Thymus (tissue), 11 donors: ENCODE data around the gene MED12. TPM values are rescaled to one million over a fixed set of nuclear protein-coding genes. Genes with fewer than 3 reads are reported as not detected.

Experiments used
- DNase-seq, 9 donors: peaks; one replicate each; pipeline ENCODE4 v3.0.0-alpha.2; 2013; ENCODE audit warnings: low spot score in 9 of 9, low read depth in 6 of 9, missing footprints in 1 of 9
- H3K27ac ChIP-seq, 2 donors: one replicate each; pipeline ENCODE4 v1.5.1; 2013; ENCODE audit warnings: control low read depth in 1 of 2, low read depth in 1 of 2, low read length in 1 of 2, mild to moderate bottlenecking in 1 of 2, moderate library complexity in 1 of 2
- H3K27me3 ChIP-seq, 2 donors: one replicate each; pipeline ENCODE4 v1.5.1; 2013; ENCODE audit warnings: low read length in 1 of 2; ENCODE audit not compliant: control insufficient read depth in 2 of 2, insufficient read depth in 1 of 2
- H3K36me3 ChIP-seq, 2 donors: one replicate each; pipeline ENCODE4 v1.5.1; 2013; ENCODE audit warnings: low read length in 1 of 2, mild to moderate bottlenecking in 1 of 2, moderate library complexity in 1 of 2; ENCODE audit not compliant: control insufficient read depth in 2 of 2, insufficient read depth in 2 of 2
- H3K4me1 ChIP-seq, 2 donors: one replicate each; pipeline ENCODE4 v1.5.1; 2013; ENCODE audit warnings: low read length in 2 of 2; ENCODE audit not compliant: control insufficient read depth in 2 of 2, insufficient read depth in 2 of 2
- H3K4me3 ChIP-seq, 2 donors: one replicate each; pipeline ENCODE4 v1.5.1; 2013; ENCODE audit warnings: low read length in 2 of 2, control low read depth in 1 of 2, mild to moderate bottlenecking in 1 of 2
- H3K9me3 ChIP-seq, 2 donors: one replicate each; pipeline ENCODE4 v1.5.1; 2013; ENCODE audit warnings: low read length in 1 of 2, mild to moderate bottlenecking in 1 of 2; ENCODE audit not compliant: control insufficient read depth in 2 of 2, insufficient read depth in 1 of 2
- WGBS: extraction: QIAGEN DNeasy Blood & Tissue Kit; methylation state at CpG from one replicate; pipeline ENCODE4 v1.1.7; 2013; 5-methylcytosine and 5-hydroxymethylcytosine counted together
- polyA plus RNA-seq: library from polyadenylated mRNA; stranded (reverse); fragments of 200-250 nt; gene quantifications from one replicate; pipeline ENCODE4 v1.2.3, GENCODE V29; 2013
- total RNA-seq: library from RNA; stranded (reverse); fragments of 120-200 nt; gene quantifications from one replicate; pipeline ENCODE4 v1.2.4, GENCODE V29; 2013
- donor health status: healthy.

The MED12 gene
- total and polyA plus RNA-seq, 2 donors = 9.3 to 11.0 TPM

GRCh38 chrX:71164071-71164470 is 45.7 kb downstream of the MED12 start:
- H3K9me3 ChIP-seq = no peaks in the 10 kb centered on the region
- no peak for DNase-seq
- 98% methylated on average over 12 of the region's 12 CpGs for WGBS

DNA sequence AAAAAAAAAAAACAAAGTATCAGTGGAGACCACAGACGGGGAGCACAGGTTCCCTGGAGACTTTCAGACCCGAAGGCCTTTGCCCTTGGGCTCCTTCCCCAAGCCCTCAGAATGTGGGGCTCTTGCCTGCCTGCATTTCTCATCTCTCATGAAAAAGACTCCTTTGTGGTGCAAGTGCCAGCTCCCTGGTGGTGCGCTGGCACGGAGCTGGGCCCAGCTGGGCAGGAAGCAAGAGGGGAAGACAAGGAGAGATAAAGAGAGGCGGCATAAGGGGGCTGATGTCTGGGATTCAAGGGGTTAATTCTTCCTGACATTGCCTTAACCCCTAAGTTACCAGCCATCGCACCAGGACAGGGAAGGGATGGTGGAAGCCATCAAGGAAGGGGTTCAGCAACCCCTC is 48.1 kb downstream of the MED12 start:
- Histone ChIP-seq H3K4me1 (peaks cover 0 to 13% of the 10 kb centered on the region in 2 donors), H3K36me3 (peaks cover 0 to 5% of the 10 kb centered on the region in 2 donors), H3K4me3 (no peak overlapping the region), H3K27ac (no peak overlapping the region), H3K27me3 (no peaks in the 10 kb centered on the region), H3K9me3 (no peaks in the 10 kb centered on the region)
- 33% methylated on average over 6 of the region's 6 CpGs for WGBS
- no peak for DNase-seq

More at GRCh38 chrX:71164071-71164470, 45.7 kb downstream of the MED12 start:
- peaks cover 0 to 5% of the 10 kb centered on the region in 2 donors for H3K36me3 ChIP-seq
- no peak overlapping the region for H3K27ac ChIP-seq
- peaks cover 0 to 3% of the 10 kb centered on the region in 2 donors for H3K4me1 ChIP-seq
- H3K27me3 ChIP-seq = no peaks in the 10 kb centered on the region
- H3K4me3 ChIP-seq = no peak overlapping the region

GRCh38 chrX:71167031-71167781 is 48.8 kb downstream of the MED12 start:
- DNase-seq = no peak
- Histone ChIP-seq H3K27ac (no peak overlapping the region), H3K4me3 (no peak overlapping the region), H3K4me1 (peaks cover 0 to 15% of the 10 kb centered on the region in 2 donors), H3K9me3 (no peaks in the 10 kb centered on the region), H3K36me3 (peaks cover 0 to 5% of the 10 kb centered on the region in 2 donors), H3K27me3 (no peaks in the 10 kb centered on the region)
- 97% methylated on average over 17 of the region's 17 CpGs for WGBS

DNA sequence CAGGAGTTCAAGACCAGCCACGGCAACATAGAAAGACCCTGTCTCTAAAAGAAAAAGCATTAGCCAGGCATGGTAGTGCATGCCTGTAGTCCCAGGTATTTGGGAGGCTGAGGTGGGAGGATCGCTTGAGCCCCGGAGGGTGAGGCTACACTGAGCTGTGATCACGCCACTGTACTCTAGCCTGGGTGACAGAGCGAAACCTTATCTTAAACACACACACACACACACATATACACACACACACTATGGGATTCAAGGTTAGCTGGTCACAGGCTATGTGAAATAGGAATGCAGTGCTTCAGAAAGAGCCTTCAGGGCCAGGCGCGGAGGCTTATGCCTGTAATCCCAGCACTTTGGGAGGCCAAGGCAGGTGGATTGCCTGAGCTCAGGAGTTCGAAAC is 49.7 kb downstream of the MED12 start:
- DNase-seq = no peak
- Histone ChIP-seq H3K4me1 (peaks cover 0 to 15% of the 10 kb centered on the region in 2 donors), H3K36me3 (peaks cover 0 to 5% of the 10 kb centered on the region in 2 donors), H3K27ac (no peak overlapping the region), H3K4me3 (no peak overlapping the region), H3K9me3 (no peaks in the 10 kb centered on the region), H3K27me3 (no peaks in the 10 kb centered on the region)
- 98% methylated on average over 8 of the region's 8 CpGs for WGBS

DNA sequence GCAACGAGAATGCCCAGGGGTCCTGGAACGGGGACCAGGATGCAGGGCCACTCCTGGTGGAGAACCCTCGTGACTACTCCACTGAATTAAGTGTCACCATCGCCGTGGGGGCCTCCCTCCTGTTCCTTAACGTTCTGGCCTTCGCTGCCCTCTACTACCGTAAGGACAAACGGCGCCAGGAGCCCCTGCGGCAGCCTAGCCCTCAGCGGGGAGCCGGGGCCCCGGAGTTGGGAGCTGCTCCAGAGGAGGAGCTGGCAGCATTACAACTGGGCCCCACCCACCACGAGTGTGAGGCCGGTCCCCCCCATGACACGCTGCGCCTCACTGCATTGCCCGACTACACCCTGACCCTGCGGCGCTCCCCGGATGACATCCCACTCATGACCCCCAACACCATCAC is 51.2 kb downstream of the MED12 start:
- H3K27ac ChIP-seq = no peak overlapping the region
- H3K4me3 ChIP-seq = no peak overlapping the region
- H3K36me3 ChIP-seq = peaks cover 0 to 5% of the 10 kb centered on the region in 2 donors
- WGBS = 97% methylated on average over 22 of the region's 22 CpGs
- H3K4me1 ChIP-seq = peaks cover 0 to 15% of the 10 kb centered on the region in 2 donors
- H3K9me3 ChIP-seq = no peaks in the 10 kb centered on the region
- H3K27me3 ChIP-seq = no peaks in the 10 kb centered on the region
- no peak for DNase-seq

DNA sequence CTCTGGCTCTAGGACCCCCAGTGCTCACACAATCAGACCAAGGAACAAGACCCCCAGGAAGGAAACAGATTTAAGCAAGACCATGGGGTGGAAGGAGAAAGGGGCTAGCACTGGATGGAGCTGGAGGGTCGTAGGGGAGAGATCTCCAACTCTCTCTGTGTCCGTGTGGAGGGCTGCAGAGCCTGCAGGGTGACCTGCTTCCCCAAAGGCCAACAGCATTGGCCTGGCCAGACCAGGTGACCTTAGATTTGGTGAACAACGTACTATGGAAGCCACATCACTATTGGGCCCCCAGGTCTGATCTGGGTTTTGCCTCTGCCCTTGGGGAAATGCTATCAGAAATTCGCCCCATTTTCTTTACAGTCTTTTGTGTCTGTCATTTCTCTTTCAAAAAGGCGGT is 52.3 kb downstream of the MED12 start:
- 92% methylated on average over 5 of the region's 5 CpGs for WGBS
- H3K27ac ChIP-seq = no peak overlapping the region
- H3K9me3 ChIP-seq = no peaks in the 10 kb centered on the region
- H3K36me3 ChIP-seq = peaks cover 0 to 5% of the 10 kb centered on the region in 2 donors
- no peak for DNase-seq
- no peak overlapping the region for H3K4me3 ChIP-seq
- no peaks in the 10 kb centered on the region for H3K27me3 ChIP-seq
- peaks cover 0 to 15% of the 10 kb centered on the region in 2 donors for H3K4me1 ChIP-seq

GRCh38 chrX:71171110-71171801 is 52.9 kb downstream of the MED12 start:
- Histone ChIP-seq H3K27ac (peak overlapping the region in 1 of 2 donors; percentile 35), H3K4me3 (no peak overlapping the region), H3K36me3 (peaks cover 0 to 5% of the 10 kb centered on the region in 2 donors), H3K9me3 (no peaks in the 10 kb centered on the region), H3K4me1 (peaks cover 0 to 15% of the 10 kb centered on the region in 2 donors), H3K27me3 (no peaks in the 10 kb centered on the region)
- DNase-seq = peak in 1 of 9 donors; percentile 42
- 34% methylated on average over 12 of the region's 12 CpGs for WGBS

DNA sequence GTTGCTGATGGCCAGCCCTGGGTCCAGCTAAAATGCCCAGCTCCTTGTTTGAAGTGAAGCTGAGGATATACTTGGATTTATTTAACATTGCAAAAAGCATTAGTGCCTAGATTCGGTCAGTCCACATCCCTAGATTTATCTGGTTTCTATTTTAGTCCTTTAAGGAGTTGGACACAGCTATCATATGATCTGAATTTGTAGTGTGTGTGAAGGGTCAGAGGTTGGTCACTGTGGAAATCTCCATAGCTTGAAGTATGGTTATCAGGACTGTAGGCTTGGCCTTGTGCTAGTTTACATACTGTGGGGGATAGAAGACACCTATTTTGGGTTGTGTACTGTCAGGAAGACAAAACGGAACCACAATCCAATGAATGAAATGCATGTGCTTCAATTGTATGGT is 55.0 kb downstream of the MED12 start:
- 94% methylated on average over 2 of the region's 2 CpGs for WGBS
- H3K27me3 ChIP-seq = no peaks in the 10 kb centered on the region
- H3K4me1 ChIP-seq = peaks cover 0 to 11% of the 10 kb centered on the region in 2 donors
- no peak for DNase-seq
- no peak overlapping the region for H3K4me3 ChIP-seq
- peaks cover 0 to 3% of the 10 kb centered on the region in 2 donors for H3K36me3 ChIP-seq
- H3K9me3 ChIP-seq = no peaks in the 10 kb centered on the region
- no peak overlapping the region for H3K27ac ChIP-seq

- Histone ChIP-seq H3K9me3 (no peaks in the 10 kb centered on the region), H3K4me1 (peaks cover 0 to 11% of the 10 kb centered on the region in 2 donors), H3K27me3 (no peaks in the 10 kb centered on the region), H3K27ac (no peak overlapping the region), H3K4me3 (no peak overlapping the region), H3K36me3 (peaks cover 0 to 3% of the 10 kb centered on the region in 2 donors)
- WGBS = 100% methylated on average over 1 of the region's 1 CpG
- DNase-seq = no peak
These were observed 56.4 kb downstream of the MED12 start for GRCh38 chrX:71174795-71175194.
